Kidney (tissue), 14 donors: ENCODE measurements around the gene LRRC47. TPM values are rescaled to one million over a fixed set of nuclear protein-coding genes. Genes with fewer than 3 reads are reported as not detected.

Source experiments
- DNase-seq, 5 donors: peaks; one replicate each; pipeline ENCODE4 v3.0.0-alpha.2; 2013 to 2020
- FAIRE-seq: peaks from 2 replicates; lab custom pipeline; 2012; peaks lifted over from hg19 to GRCh38; lab: Jason Lieb, UNC
- H3K27ac ChIP-seq, 2 donors: one replicate each; pipeline ENCODE4 v1.7.0; 2013; ENCODE audit warnings: low read depth in 2 of 2, low read length in 2 of 2, inconsistent platforms in 1 of 2
- H3K27me3 ChIP-seq: one replicate; pipeline ENCODE4 v1.7.1; 2013; ENCODE audit warnings: low read length, inconsistent platforms; ENCODE audit not compliant: control insufficient read depth, insufficient read depth
- H3K36me3 ChIP-seq, 3 donors: one replicate each; pipeline versions ENCODE4 v1.7.0 to v1.7.1; 2013; ENCODE audit warnings: low read length in 3 of 3, control low read depth in 1 of 3, inconsistent platforms in 1 of 3; ENCODE audit not compliant: insufficient read depth in 3 of 3, control insufficient read depth in 2 of 3
- H3K4me1 ChIP-seq, 3 donors: one replicate each; pipeline versions ENCODE4 v1.7.0 to v1.7.1; 2013; ENCODE audit warnings: low read length in 3 of 3, inconsistent platforms in 1 of 3, low read depth in 1 of 3; ENCODE audit not compliant: control insufficient read depth in 2 of 3, insufficient read depth in 2 of 3
- H3K4me3 ChIP-seq, 3 donors: one replicate each; pipeline versions ENCODE4 v1.7.0 to v1.8.1; 2013; ENCODE audit warnings: low read length in 3 of 3, control low read depth in 1 of 3, inconsistent platforms in 1 of 3
- H3K9ac ChIP-seq, 3 donors: one replicate each; pipeline versions ENCODE4 v1.7.0 to v1.7.1; 2013; ENCODE audit warnings: low read length in 3 of 3, control low read depth in 1 of 3, inconsistent platforms in 1 of 3
- H3K9me3 ChIP-seq, 3 donors: one replicate each; pipeline versions ENCODE4 v1.7.0 to v1.7.1; 2013; ENCODE audit warnings: low read length in 3 of 3, control low read depth in 1 of 3, inconsistent platforms in 1 of 3; ENCODE audit not compliant: control insufficient read depth in 2 of 3, insufficient read depth in 1 of 3
- intact Hi-C: fragments of 100-400 bp; cut with DNase I; formaldehyde crosslinking; loops from one replicate; pipeline ENCODE4 v1.11.1; 2022
- polyA plus RNA-seq: library from polyadenylated mRNA; stranded (reverse); fragments of 350-450 nt; fragmentation: Illumina TruSeq; extraction: RNeasy Lipid Tissue Mini Kit (QIAGEN cat#74804); gene quantifications from one replicate; pipeline ENCODE4 v1.2.3, GENCODE V29; 2014; ENCODE audit warnings: low read depth, low replicate concordance; ENCODE audit not compliant: insufficient read depth
- total RNA-seq: library from RNA; stranded (reverse); fragmentation: NEBNext Ultra II Directional; extraction: Animal tissue kit (Norgen Biotek cat#: 25700); gene quantifications from one replicate; pipeline ENCODE4 v1.2.1, GENCODE V29; 2021
- TF ChIP-seq, protein P1 (sequence below): IDR thresholded peaks from 3 replicates; pipeline ENCODE4 v1.5.1; 2012; ENCODE audit warnings: mild to moderate bottlenecking, moderate library complexity, borderline replicate concordance; ENCODE audit not compliant: insufficient read depth; ENCODE audit errors: extremely low read depth
- donor health status: control.
- donor health status: control.
- donor health status: control.
- donor health status: control.
- donor health status: control.
- donor health status: DM: yes; HTN: yes; CAD: no.
- donor health status: Normal renal cell carcinoma (clear cell type).

Gene LRRC47
- total and polyA plus RNA-seq, 2 donors from 2014 or later = 28.8 to 42.4 TPM

DNA sequence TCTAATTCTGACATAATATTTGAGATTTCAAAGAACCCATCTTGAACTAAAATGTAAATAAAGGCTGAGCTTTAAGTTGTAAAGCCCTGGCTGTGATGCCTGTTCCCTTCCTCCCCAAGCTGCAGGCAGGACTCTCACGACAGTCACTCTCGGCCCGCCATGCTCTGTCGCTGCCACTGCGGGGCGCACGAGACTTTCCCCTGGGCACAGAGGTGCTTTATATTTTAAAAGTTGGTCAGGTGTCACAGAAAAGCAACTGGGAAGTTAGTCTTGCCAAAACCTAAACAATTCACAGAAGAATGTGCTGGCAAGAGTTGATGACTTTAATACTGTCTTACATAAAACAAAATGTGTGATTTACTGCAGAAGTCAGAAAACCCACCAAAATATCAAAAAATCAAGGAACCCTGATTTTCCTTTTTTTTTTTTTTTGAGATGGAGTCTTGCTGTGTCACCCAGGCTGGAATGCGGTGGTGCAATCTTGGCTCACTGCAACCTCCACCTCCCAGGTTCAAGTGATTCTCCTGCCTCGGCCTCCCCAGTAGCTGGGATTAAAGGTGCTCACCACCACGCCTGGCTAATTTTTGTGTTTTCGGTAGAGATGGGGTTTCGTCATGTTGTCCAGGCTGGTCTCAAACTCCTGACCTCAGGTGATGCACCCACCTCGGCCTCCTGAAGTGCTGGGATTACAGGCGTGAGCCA lies 10.7 kb downstream of the LRRC47 start:
- Histone ChIP-seq H3K36me3 (peaks cover 2 to 32% (median 22%) of the 10 kb centered on the region in 3 donors), H3K9me3 (no peaks in the 10 kb centered on the region), H3K27me3 (no peaks in the 10 kb centered on the region), H3K27ac (no peak overlapping the region), H3K4me1 (peaks cover 0 to 2% (median 0%) of the 10 kb centered on the region in 3 donors), H3K9ac (no peak overlapping the region), H3K4me3 (no peak overlapping the region)
- FAIRE-seq (no peak), DNase-seq (no peak)
- TF ChIP-seq, protein P1, sequence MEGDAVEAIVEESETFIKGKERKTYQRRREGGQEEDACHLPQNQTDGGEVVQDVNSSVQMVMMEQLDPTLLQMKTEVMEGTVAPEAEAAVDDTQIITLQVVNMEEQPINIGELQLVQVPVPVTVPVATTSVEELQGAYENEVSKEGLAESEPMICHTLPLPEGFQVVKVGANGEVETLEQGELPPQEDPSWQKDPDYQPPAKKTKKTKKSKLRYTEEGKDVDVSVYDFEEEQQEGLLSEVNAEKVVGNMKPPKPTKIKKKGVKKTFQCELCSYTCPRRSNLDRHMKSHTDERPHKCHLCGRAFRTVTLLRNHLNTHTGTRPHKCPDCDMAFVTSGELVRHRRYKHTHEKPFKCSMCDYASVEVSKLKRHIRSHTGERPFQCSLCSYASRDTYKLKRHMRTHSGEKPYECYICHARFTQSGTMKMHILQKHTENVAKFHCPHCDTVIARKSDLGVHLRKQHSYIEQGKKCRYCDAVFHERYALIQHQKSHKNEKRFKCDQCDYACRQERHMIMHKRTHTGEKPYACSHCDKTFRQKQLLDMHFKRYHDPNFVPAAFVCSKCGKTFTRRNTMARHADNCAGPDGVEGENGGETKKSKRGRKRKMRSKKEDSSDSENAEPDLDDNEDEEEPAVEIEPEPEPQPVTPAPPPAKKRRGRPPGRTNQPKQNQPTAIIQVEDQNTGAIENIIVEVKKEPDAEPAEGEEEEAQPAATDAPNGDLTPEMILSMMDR = peak; percentile 18
- intact Hi-C loops = no loop called here

DNA sequence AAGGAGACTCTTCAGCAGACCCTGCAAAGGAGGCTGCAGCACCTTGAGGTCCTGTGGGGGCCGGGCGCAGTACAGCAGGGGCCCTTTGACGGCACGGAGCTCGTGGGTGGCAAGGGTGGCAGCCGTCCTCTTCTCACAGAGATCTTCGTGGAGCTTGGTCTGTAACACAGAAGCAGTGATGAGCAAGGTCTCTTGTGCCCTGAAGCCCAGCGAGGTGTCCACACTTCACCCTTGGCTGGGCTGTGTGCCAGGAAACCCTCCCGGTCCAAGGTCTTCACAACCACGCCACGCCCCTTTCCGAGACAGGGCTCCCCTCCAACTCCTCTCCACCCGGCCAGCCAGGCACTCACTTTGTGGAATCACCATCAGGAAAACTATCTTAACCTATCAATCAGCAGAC lies 11.3 kb downstream of the LRRC47 start:
- Histone ChIP-seq H3K9ac (no peak overlapping the region), H3K4me1 (no peaks in the 10 kb centered on the region), H3K36me3 (peaks cover 5 to 37% (median 26%) of the 10 kb centered on the region in 3 donors), H3K27me3 (no peaks in the 10 kb centered on the region), H3K9me3 (no peaks in the 10 kb centered on the region), H3K27ac (no peak overlapping the region), H3K4me3 (no peak overlapping the region)
- DNase-seq (peak in 1 of 5 donors; percentile 72), FAIRE-seq (no peak)
- TF ChIP-seq, protein P1 = no peak
- intact Hi-C loops = no loop called here

DNA sequence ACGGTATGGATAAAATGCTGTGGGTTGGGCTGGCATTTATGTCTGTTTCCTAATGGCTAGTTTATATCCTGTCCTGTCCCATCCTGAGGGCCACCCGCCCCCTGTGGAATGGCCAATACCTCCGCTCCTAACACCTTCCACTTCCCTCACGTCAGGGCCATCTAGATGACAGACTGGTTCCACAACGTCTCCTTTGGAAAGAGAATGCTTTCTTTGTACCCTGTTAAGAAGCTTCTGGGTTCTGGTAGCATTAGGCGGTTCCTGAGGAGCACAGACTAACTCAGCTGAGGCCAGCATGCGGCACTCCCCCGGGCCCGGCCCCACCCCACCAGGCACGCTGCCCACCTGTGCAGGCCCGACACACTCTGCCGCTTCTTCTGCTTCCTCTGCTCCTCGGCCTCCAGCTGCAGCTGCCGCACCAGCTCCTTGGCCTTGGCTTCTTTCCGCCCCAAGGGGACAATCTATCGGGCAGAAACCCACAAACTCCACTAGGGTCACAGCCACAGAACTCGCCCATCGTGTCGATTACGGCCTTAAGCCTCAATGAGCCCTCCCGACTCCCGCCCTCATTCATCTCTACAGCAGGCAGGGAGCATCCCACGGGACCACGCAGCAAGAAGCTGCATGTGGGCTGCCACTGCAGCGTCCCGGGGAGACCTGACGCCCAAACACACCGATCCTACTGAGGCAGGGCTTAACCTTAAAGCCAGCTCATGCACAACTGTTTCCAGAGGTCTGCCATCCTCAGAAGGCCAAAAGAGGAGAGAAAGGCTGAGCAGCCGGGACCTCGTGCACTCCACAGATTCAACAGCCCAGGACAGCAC lies 12.4 kb downstream of the LRRC47 start:
- no peak for FAIRE-seq

More for the DNA sequence above, 12.4 kb downstream of the LRRC47 start:
- DNase-seq = peak in 1 of 5 donors; percentile 59
- Histone ChIP-seq H3K9me3 (no peaks in the 10 kb centered on the region), H3K4me3 (no peak overlapping the region), H3K36me3 (peaks cover 8 to 42% (median 34%) of the 10 kb centered on the region in 3 donors), H3K4me1 (no peaks in the 10 kb centered on the region), H3K9ac (no peak overlapping the region), H3K27me3 (no peaks in the 10 kb centered on the region), H3K27ac (no peak overlapping the region)
- intact Hi-C loops = no loop called here
- TF ChIP-seq, protein P1 = no peak
